ENCODE data around the gene HDAC8. TPM values are rescaled to one million over a fixed set of nuclear protein-coding genes. Genes with fewer than 3 reads are reported as not detected.

The HDAC8 gene
- total RNA-seq, 2 donors from 2014 or later: 12.0 to 13.0 TPM

- no peaks in the 10 kb centered on the region for H3K36me3 ChIP-seq
- DNase-seq (ENCODE audit: low spot score): no peak
- no peaks in the 10 kb centered on the region for H3K27me3 ChIP-seq
- H3K4me3 ChIP-seq: no peak overlapping the region
- no peak for TF ChIP-seq CTCF (IDR thresholded peaks at IDR 0.05)
- H3K27ac ChIP-seq: no peak overlapping the region
- peaks cover 0 to 18% of the 10 kb centered on the region in 2 donors for H3K4me1 ChIP-seq
- H3K9me3 ChIP-seq: no peaks in the 10 kb centered on the region
Observed at GRCh38 chrX:72396117-72396516, 176.5 kb downstream of the HDAC8 start.

GRCh38 chrX:72395237-72395636, 177.4 kb downstream of the HDAC8 start:
- Histone ChIP-seq H3K36me3 (no peaks in the 10 kb centered on the region), H3K27ac (no peak overlapping the region), H3K9me3 (no peaks in the 10 kb centered on the region), H3K4me1 (peaks cover 0 to 18% of the 10 kb centered on the region in 2 donors), H3K27me3 (no peaks in the 10 kb centered on the region), H3K4me3 (no peak overlapping the region)
- no peak for TF ChIP-seq CTCF (IDR thresholded peaks at IDR 0.05)
- DNase-seq (ENCODE audit: low spot score): no peak

GRCh38 chrX:72394518-72395170, 178.0 kb downstream of the HDAC8 start:
- no peak for TF ChIP-seq CTCF (IDR thresholded peaks at IDR 0.05)
- no peaks in the 10 kb centered on the region for H3K36me3 ChIP-seq
- H3K4me1 ChIP-seq: peaks cover 0 to 18% of the 10 kb centered on the region in 2 donors
- H3K4me3 ChIP-seq: no peak overlapping the region
- H3K27ac ChIP-seq: no peak overlapping the region
- no peaks in the 10 kb centered on the region for H3K27me3 ChIP-seq
- H3K9me3 ChIP-seq: no peaks in the 10 kb centered on the region
- DNase-seq (ENCODE audit: low spot score): no peak

GRCh38 chrX:72393836-72394517, 178.7 kb downstream of the HDAC8 start:
- no peaks in the 10 kb centered on the region for H3K9me3 ChIP-seq
- H3K27ac ChIP-seq: no peak overlapping the region
- H3K4me1 ChIP-seq: peaks cover 0 to 18% of the 10 kb centered on the region in 2 donors
- no peak for DNase-seq (ENCODE audit: low spot score)
- no peaks in the 10 kb centered on the region for H3K36me3 ChIP-seq
- no peak for TF ChIP-seq CTCF (IDR thresholded peaks at IDR 0.05)
- no peaks in the 10 kb centered on the region for H3K27me3 ChIP-seq
- H3K4me3 ChIP-seq: no peak overlapping the region

- H3K4me1 ChIP-seq: peaks cover 0 to 18% of the 10 kb centered on the region in 2 donors
- H3K9me3 ChIP-seq: no peaks in the 10 kb centered on the region
- H3K27ac ChIP-seq: no peak overlapping the region
- H3K36me3 ChIP-seq: no peaks in the 10 kb centered on the region
- no peaks in the 10 kb centered on the region for H3K27me3 ChIP-seq
- no peak overlapping the region for H3K4me3 ChIP-seq
- TF ChIP-seq CTCF (IDR thresholded peaks at IDR 0.05): no peak
- no peak for DNase-seq (ENCODE audit: low spot score)
Observed at GRCh38 chrX:72392816-72393800, 179.5 kb downstream of the HDAC8 start.

All from right atrium auricular region (tissue), 2 donors.